Activated CD4-positive, alpha-beta T cell treated with anti-CD3 and anti-CD28 coated beads, Interleukin-2, amount 50 U/mL, for 16 hours (primary cell): ENCODE results near the gene SECTM1.

ENCODE experiments used
- DNase-seq: peaks from one replicate; pipeline ENCODE4 v3.0.0-alpha.2; 2020

Gene SECTM1

DNA sequence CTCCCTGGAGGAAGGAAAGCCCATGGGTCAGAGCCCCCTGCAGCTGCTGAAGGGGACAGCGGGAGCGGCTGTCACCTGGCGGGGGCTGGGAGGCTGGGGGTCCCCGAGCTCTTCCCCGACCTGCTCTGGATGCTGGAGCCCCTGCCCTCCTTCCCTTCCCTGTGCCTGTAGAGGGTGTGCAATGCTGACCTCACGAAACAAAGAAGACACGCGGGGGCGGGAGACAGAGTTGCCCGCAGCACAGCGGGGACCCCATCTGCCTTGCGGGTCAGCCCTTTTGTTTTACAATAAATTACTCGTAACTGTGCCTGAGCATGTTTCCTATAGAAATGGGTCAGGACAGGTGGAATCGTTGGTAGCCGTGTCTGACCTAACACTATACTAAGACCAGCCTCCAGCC is 6.3 kb downstream of the SECTM1 start:
- no peak for DNase-seq

GRCh38 chr17:82325286-82326180 is 8.0 kb downstream of the SECTM1 start:
- DNase-seq: no peak

DNA sequence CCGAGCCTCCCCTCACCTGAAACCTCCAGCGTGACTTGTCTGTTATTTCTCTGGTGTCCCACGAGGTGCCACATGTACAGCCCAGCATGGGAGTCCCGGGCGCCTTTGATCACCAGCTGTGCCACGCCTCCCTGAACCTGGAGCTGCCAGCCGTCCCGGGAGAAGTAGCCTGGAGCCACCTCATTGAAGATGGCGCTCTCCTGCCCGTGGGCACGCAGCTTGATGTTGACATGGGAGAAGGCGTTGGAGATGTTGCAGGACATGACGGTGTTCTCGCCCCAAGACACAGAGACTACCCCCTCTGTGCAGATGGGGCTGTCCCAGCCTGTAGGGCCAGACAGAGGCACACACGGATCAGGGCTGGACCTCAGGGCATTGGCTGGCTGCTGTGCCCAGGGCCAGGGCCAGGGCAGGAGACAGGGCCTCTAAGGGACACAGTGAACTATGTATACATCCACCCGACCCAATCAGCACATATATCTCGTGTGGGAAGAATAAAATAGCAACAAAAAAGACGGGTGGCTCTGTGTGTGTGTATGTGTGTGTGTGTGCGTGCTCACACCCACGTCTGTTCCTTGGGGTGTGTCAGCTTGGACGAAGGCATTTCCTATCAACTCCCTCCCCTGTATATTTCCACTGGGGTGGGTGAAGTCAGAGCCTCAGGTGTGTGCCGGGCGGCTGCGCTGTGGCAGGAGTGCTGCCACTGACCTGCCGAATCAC is 8.8 kb downstream of the SECTM1 start:
- DNase-seq: no peak

DNA sequence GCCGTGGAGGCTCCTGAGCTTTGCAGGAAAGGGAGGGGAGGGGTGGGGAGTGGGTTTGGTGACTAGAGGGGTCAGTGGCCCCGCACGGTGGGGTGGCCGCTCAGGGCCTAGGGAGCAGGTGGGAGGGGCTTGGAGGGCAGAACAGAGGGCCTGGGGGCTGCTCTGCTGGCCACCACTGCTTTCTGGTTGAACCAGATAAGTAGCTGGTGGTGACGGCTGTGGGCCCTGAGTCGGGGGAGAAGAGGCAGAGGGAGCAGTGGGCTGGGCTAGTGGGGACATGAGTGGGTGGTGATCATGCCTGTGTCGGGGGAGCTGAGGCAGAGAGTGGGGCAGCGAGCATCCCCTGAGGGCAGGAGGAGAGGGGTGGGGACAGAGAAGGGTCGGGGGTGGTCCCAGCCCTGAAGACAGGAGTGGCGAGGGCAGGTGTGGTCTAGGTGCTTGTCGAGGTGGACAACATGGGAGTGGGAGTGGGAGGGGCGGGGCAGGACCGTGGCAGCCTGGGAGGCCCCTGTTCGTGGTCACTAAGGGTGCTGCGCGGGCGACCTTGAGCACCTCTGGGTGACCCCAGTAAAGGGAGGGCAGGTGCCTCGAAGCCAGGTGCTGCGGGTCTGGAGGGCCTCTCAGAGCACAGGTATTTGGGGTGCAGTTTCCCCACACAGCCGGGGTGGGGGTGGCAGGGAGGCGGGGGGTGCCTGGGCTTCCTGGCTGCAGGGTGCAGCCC is 9.9 kb downstream of the SECTM1 start:
- no peak for DNase-seq

DNA sequence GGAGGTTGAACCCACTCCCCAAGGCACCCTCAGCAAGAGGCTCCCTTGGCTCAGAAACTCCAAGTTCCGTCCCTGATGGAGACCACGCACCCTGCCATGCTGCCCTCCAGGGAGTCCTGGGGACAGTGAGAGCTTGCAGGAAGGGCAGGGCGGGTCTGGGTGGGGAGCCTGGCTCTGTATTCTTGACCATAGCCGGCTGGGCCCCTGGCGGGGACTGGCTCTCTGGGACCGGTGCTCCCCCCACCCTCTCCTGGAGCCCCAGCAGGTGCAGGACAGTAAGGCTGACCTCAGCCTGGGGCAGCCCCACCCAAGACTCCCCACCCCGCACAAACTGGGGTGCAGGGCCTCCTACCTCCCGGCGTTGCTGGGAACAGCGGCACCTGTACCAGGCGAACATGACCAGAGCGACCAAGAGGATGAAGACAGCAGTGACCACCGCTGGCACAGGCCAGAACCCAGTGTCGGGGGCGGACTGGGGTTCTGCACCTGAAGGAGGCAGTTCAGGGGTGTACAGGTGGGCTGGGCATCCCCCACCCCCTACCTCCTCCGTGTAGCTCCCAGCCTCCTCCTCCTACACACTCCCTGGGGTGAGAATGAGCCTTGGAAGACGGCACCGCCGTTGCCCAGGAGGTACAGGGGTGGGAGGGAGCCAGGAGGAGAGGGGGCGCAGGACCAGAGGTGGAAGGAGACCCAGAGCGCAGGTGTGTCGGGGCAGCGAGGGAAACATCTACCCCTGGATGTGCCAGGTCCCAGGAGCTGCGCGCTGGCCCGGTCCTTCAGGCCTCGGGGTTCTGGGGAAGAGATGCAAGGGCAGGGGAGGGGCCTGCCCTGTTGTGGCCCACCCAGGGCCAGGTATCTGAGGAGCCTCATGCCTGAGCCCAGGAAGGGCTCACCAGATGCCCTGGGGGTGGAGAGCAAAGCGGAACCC is 10.8 kb downstream of the SECTM1 start:
- DNase-seq: no peak

DNA sequence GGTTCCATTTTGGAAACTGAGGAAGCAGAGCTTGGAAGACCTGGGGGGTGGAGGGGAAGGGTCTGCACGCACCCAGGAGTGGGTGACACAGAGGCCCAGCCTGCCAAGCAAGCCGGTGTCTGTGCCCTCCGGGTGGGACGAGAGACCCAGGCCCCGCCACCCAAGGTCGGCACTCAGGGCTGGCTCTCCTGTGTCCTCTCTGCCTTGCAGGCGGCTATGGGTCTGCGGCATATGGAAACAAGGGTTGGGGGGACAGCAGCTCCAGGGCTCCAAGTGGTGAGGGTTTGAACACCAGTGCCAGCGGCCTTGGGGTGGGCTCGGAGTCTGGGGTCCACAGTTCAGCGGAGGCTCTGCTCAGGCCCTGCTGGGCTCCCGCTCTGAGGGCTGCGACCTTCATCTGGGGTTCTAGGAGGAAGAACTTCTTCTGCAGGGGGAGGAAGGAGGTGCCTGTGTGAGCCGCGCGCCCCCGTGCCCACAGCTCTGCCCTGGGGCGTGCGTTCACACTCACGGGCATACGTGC is 11.6 kb downstream of the SECTM1 start:
- DNase-seq: no peak

- DNase-seq: peak; percentile 57
These were observed 12.3 kb downstream of the SECTM1 start for GRCh38 chr17:82320956-82321927.

- DNase-seq: no peak
These were observed 13.3 kb downstream of the SECTM1 start for GRCh38 chr17:82320140-82320840.

DNA sequence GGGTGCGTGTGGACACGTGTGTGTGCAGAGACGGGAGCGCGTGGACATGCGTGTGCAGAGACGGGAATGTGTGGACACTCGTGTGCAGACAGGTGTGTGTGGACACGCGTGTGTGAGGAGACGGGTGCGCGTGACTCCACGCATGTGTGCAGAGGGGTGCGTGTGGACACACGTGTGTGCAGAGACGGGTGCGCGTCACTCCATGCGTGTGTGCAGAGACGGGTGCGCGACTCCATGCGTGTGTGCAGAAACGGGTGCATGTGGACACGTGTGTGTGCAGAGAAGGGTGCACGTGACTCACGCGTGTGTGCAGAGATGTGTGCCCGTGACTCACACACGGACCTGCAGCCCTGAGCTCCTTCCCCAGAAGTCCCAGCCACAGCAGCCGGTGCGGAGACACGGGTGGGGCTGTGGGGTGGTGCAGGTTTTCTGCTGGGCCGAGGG is 13.9 kb downstream of the SECTM1 start:
- DNase-seq: no peak

- DNase-seq: no peak
These were observed 14.6 kb downstream of the SECTM1 start for GRCh38 chr17:82318772-82319606.

GRCh38 chr17:82318169-82318498 is 15.4 kb downstream of the SECTM1 start:
- no peak for DNase-seq

- DNase-seq: peak; percentile 48
These were observed 16.0 kb downstream of the SECTM1 start, which contains the start of gene CD7 for GRCh38 chr17:82317394-82318168. Gene CD7, minus strand, starts transcription at chr17:82317608. Its CDS starts 113 bp downstream, at chr17:82317495.

DNA sequence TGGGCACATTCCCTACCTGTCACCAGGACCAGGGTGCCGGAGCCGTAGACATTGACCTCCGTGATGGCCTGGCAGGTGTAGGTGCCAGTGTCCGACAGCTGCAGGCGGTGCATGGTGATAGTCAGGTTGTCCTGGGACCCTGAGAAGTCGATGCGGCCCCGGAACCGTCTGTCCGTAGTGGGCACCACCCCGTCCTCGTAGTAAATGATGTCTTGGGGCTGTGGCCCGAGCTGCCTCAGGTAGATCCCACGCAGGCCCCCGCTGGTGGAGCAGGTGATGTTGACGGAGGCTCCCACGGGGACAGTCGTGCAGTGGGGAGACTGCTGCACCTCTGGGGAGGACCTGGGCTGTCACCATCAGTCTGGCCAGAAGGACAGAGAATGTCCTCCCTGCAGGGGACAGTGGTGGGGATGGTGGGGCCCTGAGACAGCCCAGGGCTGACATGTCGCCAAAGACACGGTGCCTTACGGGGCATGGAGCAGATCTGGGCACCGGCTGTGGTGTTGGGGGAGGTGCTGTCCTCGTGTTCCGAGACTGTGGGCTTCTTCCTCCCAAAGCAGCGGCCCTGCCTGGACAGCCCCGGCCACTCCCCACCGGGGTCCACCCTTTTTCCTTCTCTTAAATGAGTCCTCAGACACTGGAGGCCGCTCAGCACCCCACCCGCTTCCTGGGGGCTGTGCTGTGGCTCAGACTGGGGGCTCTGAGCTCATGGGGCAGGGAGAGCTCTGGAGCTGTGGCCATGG is 16.7 kb downstream of the SECTM1 start:
- no peak for DNase-seq

- DNase-seq: no peak
These were observed 17.7 kb downstream of the SECTM1 start for GRCh38 chr17:82315703-82316358.

DNA sequence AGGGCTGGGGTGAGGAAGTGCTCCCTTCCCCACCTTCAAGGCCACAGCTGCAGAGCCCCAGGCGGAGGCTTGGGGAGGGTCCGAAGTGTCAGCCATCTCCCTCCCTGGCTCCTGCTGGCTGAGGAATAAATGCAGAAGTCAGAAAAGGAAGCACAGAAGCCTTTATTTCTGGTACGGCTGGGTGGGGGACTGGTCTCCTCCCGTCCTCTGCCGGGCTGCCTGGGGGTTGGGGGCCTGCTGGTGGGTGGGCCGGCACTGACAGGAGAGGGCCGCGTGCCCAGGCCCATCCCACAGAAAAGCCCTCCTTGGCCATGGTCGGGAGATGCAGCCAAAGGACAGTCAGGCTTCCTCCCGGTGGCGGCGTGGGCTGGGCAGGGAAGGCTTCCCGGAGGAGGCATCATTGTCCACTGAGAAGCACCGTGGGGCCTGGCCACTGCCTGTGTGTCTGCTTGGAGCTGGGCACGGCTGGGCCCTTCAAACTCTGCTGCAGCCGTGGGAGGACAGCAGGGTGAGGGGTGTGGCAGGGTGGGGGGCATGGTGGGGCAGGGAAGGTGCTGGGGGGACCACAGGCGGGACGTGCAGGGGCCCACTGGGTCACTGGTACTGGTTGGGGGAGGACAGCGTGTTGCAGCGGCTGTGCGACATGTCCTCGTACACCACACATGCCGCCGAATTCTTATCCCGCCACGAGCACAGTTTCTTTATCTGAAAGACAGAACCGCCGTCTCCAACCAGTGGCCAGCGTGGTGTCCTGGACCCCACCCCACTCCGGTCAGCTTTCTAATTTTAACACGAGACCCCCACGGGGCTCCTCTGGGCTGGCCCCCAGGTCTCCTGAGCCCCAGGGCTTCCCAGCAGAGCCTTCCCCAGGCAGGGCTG is 18.6 kb downstream of the SECTM1 start:
- DNase-seq: no peak
